PFSK-1 (cell line): ENCODE data around the gene CCDC87.

Experiments used
- FOXP2 ChIP-seq: optimal IDR thresholded peaks from 2 replicates; pipeline ENCODE3; 2011; ENCODE audit warnings: borderline replicate concordance, control low read depth, inconsistent platforms; ENCODE audit not compliant: insufficient read depth; ENCODE audit errors: extremely low read length, extremely low read depth
- POLR2AphosphoS5 ChIP-seq: IDR thresholded peaks from 2 replicates; pipeline ENCODE4 v1.6.1; 2012; ENCODE audit warnings: low read depth, mild to moderate bottlenecking, control low read depth, low read length, moderate library complexity
- REST ChIP-seq, 2 experiments: IDR thresholded peaks; 2 replicates each; pipeline versions ENCODE4 v1.6.1 to v1.8.0; 2011 to 2012; ENCODE audit warnings: low read depth in 2 of 2, low read length in 2 of 2, control low read depth in 1 of 2, inconsistent platforms in 1 of 2, mild to moderate bottlenecking in 1 of 2, moderate library complexity in 1 of 2; ENCODE audit not compliant: insufficient read depth in 1 of 2
- SIN3A ChIP-seq: IDR thresholded peaks from 2 replicates; pipeline ENCODE4 v1.6.1; 2012; ENCODE audit warnings: mild to moderate bottlenecking, low read length, moderate library complexity, borderline replicate concordance; ENCODE audit not compliant: insufficient read depth
- TAF1 ChIP-seq: IDR thresholded peaks from 2 replicates; pipeline ENCODE4 v1.6.1; 2012; ENCODE audit warnings: low read length, control low read depth, borderline replicate concordance; ENCODE audit not compliant: insufficient read depth

The CCDC87 gene

DNA sequence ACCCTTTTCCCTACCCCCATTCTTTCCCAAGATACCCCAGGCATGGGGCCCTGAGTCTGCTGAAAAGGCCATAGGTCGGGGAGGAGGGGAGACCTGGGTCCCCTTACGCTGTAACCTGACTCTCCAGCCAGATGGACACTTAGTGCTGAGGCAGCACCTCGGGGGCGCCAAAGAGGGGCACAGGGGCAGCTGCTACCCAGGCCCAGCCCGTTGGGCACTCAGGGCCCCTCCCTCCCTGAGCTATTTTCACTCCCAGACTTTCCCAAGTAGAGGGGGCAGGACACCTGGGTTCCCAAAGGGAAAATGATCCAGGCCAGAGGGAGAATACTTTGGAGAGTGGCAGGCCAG, 45.2 kb downstream of the CCDC87 start:
- TF ChIP-seq POLR2AphosphoS5 (no peak), SIN3A (no peak), FOXP2 (no peak), TAF1 (no peak), REST (IDR thresholded peaks at IDR 0.05; ENCODE audit: insufficient read depth in 1 of 2, low read depth in 2 of 2, low read length in 2 of 2) (no peak)

DNA sequence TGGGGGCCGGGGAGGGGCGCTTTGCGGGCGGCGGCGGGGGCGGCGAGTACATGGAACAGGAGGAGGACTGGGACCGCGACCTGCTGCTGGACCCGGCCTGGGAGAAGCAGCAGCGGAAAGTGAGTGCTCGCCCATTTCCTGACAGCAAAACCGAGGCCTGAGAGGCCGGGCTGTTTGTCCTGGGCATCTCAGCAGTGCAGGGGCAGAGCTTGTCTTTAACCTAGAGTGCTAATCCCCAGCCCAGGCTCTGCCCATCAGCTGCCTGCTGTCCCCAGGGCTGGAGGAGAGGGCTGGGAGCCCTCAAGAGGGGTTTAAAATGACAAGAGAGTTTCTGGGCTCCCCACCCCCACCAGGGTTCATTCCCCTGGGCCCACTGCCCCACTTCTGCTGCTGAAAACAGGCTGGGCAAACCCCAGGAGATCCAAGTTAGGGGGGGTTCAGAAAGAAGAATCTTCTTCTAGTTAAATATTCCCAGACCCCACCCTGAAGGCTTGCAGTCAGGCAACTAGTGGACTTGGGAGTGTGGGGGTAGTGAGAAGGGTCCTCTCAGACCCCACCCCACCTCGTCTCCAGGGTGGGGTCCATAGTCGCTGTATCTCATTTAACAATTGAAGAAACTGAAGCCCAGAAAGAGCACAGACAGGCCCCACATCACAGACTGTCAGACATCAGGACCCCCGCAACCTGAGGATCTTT, 45.7 kb downstream of the CCDC87 start:
- no peak for TF ChIP-seq TAF1
- no peak for TF ChIP-seq FOXP2
- no peak for TF ChIP-seq SIN3A
- TF ChIP-seq POLR2AphosphoS5 = no peak
- TF ChIP-seq REST (IDR thresholded peaks at IDR 0.05; ENCODE audit: insufficient read depth in 1 of 2, low read depth in 2 of 2, low read length in 2 of 2) = no peak

GRCh38 chr11:66546368-66546965, 46.4 kb downstream of the CCDC87 start, which contains the start of gene ACTN3:
ACTN3 (plus strand) TSS chr11:66546903; CDS start chr11:66546938, 35 bp downstream.
- TF ChIP-seq FOXP2 (no peak), TAF1 (no peak), SIN3A (no peak), REST (IDR thresholded peaks at IDR 0.05; ENCODE audit: insufficient read depth in 1 of 2, low read depth in 2 of 2, low read length in 2 of 2) (no peak), POLR2AphosphoS5 (no peak)

DNA sequence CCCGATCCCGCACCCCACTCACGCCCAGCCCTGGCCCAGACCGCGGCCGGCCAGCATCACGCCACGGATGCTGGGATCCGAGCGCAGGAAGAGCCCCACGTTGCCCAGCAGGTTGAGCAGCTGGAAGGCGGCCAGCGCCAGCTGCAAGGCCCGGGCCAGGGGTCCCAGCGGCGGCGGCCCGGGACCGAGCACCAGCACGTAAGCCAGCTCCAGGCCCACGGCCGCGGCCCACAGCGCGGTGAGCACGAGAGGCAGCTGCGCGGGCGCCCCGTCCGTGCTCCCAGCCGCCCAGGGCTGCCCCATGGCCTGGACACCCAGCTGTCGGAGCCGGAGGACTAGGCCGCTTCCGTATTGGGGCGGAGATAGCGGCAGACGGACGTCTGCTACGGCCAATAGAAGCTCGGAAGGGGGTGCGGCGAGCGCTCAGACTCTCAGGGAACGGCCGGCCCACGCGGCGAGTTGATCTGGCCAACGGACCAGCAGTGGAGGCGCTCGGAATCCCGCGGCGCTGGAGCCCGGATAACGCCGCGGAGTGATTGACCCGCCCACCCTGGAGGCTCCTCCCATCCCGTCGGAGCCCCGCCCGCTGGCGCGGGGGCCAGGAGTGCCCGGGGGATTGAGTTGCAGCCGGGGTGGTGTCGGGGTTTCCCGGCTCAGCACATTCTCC, 47.0 kb downstream of the CCDC87 start, which contains the start of gene ZDHHC24:
TSS of gene ZDHHC24 (minus strand) at position 348 of the 667 bp plus-strand sequence. CDS start at position 303, 45 bp downstream.
- no peak for TF ChIP-seq FOXP2
- TF ChIP-seq TAF1 = peak; percentile 65; the same call in 1 of the 2 replicates
- peak; percentile 97; the same call in 1 of the 2 replicates for TF ChIP-seq SIN3A
- TF ChIP-seq REST (IDR thresholded peaks at IDR 0.05; ENCODE audit: insufficient read depth in 1 of 2, low read depth in 2 of 2, low read length in 2 of 2) = 0 out of 4 replicates have a peak, but pooled peaks of 1 of the 2 experiments have one; percentile 7
- peak; percentile 73 for TF ChIP-seq POLR2AphosphoS5
